OCI-M2 (cell line): Measurements from ENCODE around the gene NCS1.

ENCODE experiments used
- DNase-seq: peaks from one replicate; lab custom pipeline; 2025; ENCODE audit not compliant: unreplicated experiment; lab: John Stamatoyannopoulos, UW

Gene NCS1

DNA sequence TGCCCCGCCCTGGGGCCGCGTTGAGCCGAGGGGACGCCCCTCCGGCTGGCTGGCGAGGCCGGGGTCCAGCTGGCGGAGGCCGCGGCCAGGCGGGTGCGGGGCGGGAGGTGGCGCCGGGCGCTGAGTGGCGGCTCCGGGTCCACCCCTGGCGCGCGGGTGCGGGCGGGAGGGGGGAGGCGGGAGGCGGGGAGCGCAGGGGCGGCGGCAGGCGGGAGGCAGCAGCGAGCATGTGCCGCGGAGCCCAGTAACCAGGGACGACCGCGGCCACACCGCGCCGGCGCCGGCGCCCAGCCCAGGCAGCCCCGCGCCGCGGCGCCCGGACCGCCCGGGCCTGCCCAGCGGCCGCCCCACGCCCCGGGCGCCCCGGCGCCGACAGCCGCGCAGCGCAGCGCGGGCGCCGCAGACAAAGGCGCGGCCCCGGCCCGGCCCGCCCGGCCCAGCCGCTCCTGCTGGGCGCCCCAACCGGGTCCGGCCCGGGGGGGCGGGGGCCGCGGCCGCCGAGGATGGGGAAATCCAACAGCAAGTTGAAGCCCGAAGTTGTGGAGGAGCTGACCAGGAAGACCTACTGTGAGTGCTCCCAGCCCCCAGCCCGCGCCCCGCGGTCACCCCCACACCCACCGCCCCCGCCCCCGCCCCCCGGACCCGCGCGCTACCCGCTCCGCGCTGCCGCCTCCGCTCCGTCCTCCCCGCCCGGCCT, at the start of gene NCS1:
TSS of gene NCS1 (plus strand) at position 244 of the 697 bp plus-strand sequence. CDS start at position 504, 260 bp downstream.
- DNase-seq, result no peak

GRCh38 chr9:130122456-130122855, 49.7 kb upstream of the NCS1 start:
- no peak for DNase-seq

- no peak for DNase-seq
These were observed 47.9 kb upstream of the NCS1 start for GRCh38 chr9:130124085-130124860.

- no peak for DNase-seq
These were observed 45.3 kb upstream of the NCS1 start for GRCh38 chr9:130126721-130127433.

GRCh38 chr9:130128251-130128650, 44.0 kb upstream of the NCS1 start:
- DNase-seq, result no peak

DNA sequence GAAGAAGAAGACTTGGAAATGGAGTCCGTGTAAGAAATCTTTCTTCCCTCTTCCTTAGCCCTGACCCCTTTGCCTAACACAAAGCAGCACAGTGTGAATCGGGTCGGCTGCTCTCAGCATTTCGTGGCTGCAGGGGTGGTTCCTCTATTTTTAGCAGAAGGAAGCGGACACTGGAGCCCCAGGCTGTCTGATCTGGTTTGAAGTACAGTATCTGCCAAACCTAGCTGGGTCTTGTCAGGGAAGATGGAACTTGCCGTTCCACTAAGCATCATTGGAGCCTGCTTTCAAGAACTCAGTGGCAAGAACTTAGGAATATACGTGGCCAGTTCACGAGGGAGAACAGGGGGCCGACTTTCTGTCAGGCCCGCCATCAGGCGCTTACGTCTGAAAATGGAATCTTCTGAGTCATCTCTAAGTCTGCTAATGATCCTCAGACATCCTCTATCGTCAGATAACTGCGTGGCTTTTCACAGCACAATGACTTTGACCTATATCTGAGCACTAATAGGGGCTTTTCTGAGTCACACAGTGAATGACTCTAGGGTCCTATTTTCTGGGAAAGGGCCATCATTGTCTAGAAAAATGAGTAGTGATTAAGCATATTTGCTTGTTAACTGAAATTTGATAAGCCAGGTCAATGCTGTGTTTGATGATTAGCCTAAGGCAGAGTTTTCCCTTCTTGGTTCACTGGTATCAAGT, 43.3 kb upstream of the NCS1 start:
- DNase-seq, result no peak

DNA sequence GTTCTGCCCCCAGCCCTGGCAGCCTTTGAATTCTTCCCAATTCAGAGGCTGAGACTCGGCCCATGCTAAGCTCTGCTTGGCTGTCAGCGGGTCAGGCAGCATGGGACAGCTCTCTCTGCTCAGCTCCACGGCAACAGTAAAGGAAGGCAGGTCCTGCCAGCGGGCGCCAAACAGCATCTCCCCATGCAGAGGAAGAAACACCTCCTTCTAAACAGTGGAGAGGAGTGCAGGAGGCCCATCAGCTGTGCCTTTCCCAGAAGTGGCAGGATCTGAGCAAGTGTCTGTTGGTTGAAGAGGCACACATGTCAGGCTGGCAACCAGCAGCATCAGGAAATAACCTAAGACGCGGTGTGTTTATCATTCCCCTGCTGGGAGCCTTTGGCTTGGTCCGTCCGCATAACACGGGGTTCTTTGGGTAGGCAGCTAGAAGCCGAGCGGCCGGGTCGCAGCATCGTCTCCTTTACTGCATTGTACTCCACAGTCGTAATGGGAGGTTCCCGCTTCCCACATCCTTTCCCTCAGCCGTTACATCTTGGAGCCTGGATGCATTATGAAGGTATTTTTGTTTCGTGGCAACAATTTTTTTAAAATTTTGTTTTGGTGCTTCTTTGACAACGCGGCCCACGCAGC, 42.7 kb upstream of the NCS1 start:
- DNase-seq, result no peak

GRCh38 chr9:130132746-130133145, 39.5 kb upstream of the NCS1 start:
- DNase-seq, result no peak

DNA sequence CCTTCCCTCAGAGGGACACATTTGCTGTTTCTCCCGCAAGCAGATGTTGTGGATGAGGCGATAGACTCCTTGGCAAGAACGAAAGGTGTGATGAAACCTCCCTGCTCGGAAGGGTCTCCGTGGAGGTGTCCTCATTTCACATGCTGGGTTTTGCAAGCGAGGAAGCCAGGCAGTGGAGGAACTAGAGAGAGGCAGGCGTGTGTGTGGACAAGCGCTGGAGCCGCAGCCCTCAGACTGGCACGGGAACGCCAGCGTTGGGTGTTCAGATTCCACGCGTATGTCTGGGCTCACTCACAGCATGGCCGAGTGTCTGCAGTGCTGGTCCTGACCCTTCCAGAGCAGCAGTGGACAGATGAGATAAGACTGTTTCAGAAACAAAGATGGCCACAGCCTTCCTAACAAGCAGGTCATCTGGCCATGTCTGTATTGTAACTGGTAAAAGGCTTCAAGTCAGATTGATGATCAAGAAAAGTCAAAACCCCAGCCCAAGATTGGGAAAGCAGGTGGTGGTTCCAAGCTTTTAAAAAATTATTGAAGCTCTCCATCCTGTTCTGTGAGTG, 35.0 kb upstream of the NCS1 start:
- no peak for DNase-seq

- no peak for DNase-seq
These were observed 34.5 kb upstream of the NCS1 start for GRCh38 chr9:130137641-130138081.

- DNase-seq, result no peak
These were observed 34.0 kb upstream of the NCS1 start for GRCh38 chr9:130138171-130138653.

DNA sequence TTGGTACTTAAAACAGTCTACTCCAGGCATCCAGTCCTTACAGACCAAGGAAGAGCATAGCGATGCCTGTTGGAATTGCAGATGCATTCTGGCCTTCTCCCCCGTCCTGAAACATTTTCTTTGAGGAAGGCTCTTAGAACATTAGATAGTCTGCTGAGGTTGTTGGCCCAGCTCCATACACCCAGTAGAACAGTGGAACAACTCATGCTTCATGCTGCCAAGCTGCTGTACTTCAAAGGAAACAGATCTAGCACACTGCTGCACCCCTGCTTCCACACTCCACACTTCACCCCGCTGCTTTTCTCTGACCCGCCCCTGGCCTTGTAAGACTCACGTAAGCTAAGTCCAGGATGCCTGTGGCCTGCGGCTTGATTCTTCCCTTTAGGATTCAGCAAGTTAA, 33.4 kb upstream of the NCS1 start:
- DNase-seq, result no peak

GRCh38 chr9:130139251-130139650, 33.0 kb upstream of the NCS1 start:
- no peak for DNase-seq

- DNase-seq, result no peak
These were observed 31.5 kb upstream of the NCS1 start for GRCh38 chr9:130140706-130141105.

DNA sequence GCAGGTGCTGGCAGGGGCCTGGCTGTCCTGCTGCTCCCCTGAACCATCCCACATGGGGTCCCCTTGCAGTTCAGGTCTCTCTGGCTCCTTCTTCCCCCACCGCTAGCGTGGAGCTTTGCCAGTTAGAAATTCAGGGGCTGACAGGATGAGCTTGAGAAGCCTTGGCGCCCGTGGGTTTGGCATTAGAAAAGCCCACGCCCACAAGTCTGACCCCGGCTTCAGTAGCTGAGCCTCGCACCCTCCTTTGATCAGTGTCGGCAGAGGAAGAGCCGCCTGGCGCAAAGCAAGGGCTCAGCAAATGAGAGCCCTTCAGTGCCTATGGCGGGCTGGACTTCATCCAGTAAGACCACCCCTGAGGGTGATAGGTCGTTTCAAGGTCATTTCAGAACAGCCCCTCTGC, 30.1 kb upstream of the NCS1 start:
- DNase-seq, result no peak

DNA sequence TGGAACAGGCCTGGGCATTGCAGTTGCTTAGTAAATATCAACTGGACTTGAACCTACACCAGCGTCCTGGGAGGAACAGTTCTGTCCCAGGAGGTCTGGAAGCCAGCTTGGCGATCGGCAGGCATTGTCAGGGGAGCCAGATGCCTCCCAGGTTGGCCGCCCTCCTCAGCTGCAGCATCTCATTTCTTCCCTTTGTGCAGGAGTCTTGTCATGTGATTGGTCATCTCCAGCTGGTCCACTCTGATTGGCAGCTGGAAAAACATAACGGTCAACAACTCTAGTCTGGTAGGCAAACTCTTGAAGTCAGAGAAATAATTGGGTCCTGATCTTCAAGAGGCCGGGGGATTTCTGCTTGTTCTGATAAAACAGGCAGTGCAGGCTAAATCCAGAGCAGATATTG, 29.6 kb upstream of the NCS1 start:
- DNase-seq, result no peak

GRCh38 chr9:130143279-130143893, 28.8 kb upstream of the NCS1 start:
- DNase-seq, result no peak

DNA sequence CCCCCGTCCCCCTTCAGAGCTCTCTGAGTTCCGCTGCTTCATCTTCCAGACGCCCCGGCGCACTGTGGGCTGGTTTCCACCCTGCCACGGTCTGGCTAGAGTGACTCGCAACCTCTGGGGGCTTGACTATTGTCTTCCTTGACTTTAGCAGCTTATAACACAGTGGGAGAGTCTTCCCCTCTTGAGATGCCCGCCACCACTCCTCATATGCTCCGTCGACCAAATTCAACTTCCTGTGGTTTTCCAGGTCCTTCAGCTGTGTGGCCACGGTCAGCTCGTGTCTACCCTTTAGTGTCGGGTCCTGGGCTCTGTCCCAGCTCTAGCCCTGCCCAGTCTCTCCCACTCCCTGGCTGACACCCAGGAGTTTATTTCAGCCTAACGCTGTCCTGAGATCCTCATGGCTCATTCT, 28.2 kb upstream of the NCS1 start:
- DNase-seq, result no peak

GRCh38 chr9:130144703-130145102, 27.5 kb upstream of the NCS1 start:
- no peak for DNase-seq

DNA sequence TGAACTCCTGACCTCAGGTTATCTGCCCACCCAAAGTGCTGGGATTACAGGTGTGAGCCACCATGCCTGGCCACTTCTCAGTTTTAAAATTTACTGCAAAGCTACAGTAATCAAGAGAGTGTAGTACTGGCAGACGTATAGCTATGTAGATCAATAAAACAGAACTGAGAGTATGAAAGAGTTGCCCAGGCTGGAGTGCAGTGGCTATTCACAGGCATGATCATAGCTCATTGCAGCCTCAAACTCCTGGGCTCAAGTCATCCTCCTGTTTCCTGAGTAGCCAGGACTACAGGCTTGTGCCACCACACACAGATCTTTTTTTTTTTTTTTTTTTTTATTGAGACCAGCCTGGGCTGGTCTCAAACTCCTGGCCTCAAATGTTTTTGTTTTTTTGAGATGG, 26.5 kb upstream of the NCS1 start:
- no peak for DNase-seq
